HG03457 (cell line): ENCODE data around the gene DNAH14.

Experiments used
- ATAC-seq: cut with Tn5 transposase; IDR thresholded peaks from one replicate; pipeline ENCODE4 v1.9.1; 2021; ENCODE audit warnings: moderate number of reproducible peaks; ENCODE audit not compliant: unreplicated experiment

DNAH14 gene

DNA sequence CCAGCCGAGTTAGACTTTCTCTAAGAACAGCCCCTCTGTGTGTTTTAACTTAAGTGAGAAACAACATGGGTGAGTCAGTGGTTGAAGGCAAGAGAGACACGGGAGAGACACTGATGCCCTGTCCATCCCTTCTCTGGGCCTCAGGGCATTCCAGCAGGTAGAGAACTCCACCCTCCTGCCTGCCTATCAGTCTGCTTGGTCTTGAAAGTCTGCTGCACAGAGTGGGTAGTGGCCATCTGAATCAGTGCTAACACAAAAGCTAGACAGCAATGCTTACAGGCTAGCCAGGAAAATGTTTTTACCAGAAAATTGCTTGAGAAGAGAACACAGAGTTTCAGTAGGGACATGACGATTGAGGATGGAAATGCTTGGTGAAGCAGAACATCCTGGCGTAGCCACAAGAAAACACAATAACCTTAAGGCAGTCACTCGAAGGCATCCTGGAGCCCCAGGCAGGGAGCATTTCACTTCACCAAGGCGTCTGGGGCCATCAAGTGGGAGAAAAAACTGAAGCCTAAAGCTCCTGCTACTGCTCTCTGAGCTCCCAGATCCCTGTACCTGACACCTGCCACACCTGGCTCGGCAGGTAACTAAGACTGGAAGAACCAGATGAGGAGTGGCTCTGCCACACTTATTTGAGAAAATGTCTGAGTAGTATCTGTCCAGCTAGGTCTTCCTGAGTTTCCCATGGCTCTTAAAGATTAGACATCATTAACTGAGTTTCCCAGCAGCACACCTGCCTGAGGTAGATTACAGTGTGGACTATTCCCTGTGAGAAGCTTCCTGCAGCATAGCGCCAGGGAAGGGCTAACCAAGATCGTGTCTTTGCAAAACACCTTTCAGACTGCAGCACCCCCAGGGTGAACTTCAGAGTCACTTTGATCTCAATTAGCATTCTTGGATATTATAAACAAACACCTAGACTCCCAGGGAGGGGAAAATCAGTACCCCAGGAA lies 516.4 kb downstream of the DNAH14 start:
- no peak for ATAC-seq

GRCh38 chr1:225446595-225446960 lies 517.1 kb downstream of the DNAH14 start:
- no peak for ATAC-seq

- no peak for ATAC-seq
Measured at GRCh38 chr1:225446981-225447615, 517.6 kb downstream of the DNAH14 start.

GRCh38 chr1:225447650-225448089 lies 518.2 kb downstream of the DNAH14 start:
- no peak for ATAC-seq

DNA sequence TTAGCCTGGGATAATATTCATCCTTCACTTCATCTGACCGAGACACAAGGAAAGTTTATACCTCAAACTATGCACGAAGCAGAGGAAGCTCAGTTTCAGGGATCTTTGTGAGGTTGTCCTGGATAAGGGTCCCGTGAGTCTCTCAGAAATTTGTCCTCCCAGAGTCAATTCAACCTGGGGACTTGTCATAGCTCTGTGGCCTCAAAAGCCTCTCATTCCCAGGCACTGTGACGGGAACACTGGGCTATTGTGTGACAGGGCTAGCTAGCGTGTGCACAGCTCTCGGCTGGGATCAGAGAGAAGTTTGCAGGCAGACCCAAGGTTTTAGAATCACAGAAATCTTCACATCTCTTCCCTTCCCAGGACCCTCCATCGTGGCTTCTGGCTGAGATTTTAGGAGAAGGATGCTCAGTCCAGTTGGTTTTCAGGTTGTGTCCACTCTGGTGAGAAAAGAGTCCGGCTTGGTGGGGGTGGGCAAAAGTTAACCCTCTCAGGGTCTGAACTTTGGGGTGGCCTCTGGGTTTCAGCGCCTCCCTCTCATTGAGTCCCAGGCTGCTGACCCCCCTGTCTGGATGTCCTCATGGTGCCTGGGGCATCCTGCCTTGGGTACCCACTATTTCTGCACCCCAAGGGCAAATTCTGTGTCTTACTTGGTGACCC lies 518.8 kb downstream of the DNAH14 start:
- no peak for ATAC-seq
